ENCODE data around the gene GPR42. TPM values are rescaled to one million over a fixed set of nuclear protein-coding genes. Genes with fewer than 3 reads are reported as not detected.

Gene GPR42
- polyA plus RNA-seq, 2 of the 4 experiments (the other 2 are of a cell fraction), result not detected

GRCh38 chr19:35340431-35340830, 30.4 kb upstream of the GPR42 start:
- 48% methylated on average over 11 of the region's 11 CpGs for WGBS (ENCODE audit: missing lambda C conversion rate)
- no peak for FAIRE-seq
- no peak overlapping the region for H3K27ac ChIP-seq

GRCh38 chr19:35341006-35341405, 29.9 kb upstream of the GPR42 start:
- 50% methylated on average over 16 of the region's 16 CpGs for WGBS (ENCODE audit: missing lambda C conversion rate)
- TF ChIP-seq CHD4 (IDR thresholded peaks at IDR 0.05; ENCODE audit: borderline replicate concordance), result no peak
- TF ChIP-seq CHD2 (IDR thresholded peaks at IDR 0.05; ENCODE audit: low read length, partially characterized antibody), result no peak
- no peak for TF ChIP-seq HDAC2 (IDR thresholded peaks at IDR 0.05)
- no peak for TF ChIP-seq ESRRA (IDR thresholded peaks at IDR 0.05; ENCODE audit: borderline replicate concordance, low read length)
- no peak for TF ChIP-seq RARB (CRISPR knock-in tag; IDR thresholded peaks at IDR 0.05)
- no peak for TF ChIP-seq ZNF302 (CRISPR knock-in tag; IDR thresholded peaks at IDR 0.05)
- TF ChIP-seq NR3C1 (IDR thresholded peaks at IDR 0.05), result no peak
- TF ChIP-seq JUN (IDR thresholded peaks at IDR 0.05), result no peak
- no peak for TF ChIP-seq EP300 (IDR thresholded peaks at IDR 0.05)
- no peak for TF ChIP-seq ZC3H11A (IDR thresholded peaks at IDR 0.05)
- TF ChIP-seq FOSL2 (IDR thresholded peaks at IDR 0.05), result no peak
- TF ChIP-seq FOSL2 (CRISPR knock-in tag; IDR thresholded peaks at IDR 0.05), result no peak
- no peak for TF ChIP-seq ZSCAN20 (CRISPR knock-in tag; IDR thresholded peaks at IDR 0.05)
- TF ChIP-seq PBX3 (IDR thresholded peaks at IDR 0.05), result no peak
- no peak for TF ChIP-seq SREBF2 (IDR thresholded peaks at IDR 0.05)
- no peak for TF ChIP-seq CBX2 (IDR thresholded peaks at IDR 0.05; ENCODE audit: borderline replicate concordance, low read depth)
- TF ChIP-seq BHLHE40 (IDR thresholded peaks at IDR 0.05; ENCODE audit: low read depth, low read length), result no peak
- H3K4me1 ChIP-seq, result no peaks in the 10 kb centered on the region
- DNase-seq (ENCODE audit: low read depth in 1 of 2, low spot score in 1 of 2) (no peak), ATAC-seq (no peak), FAIRE-seq (no peak)
- no peak overlapping the region for H3K4me3 ChIP-seq
- H3K9me3 ChIP-seq, result no peaks in the 10 kb centered on the region
- no peak overlapping the region for H3K27ac ChIP-seq
- POLR2A ChIA-PET, result no interaction called here
- CTCF ChIA-PET, result interaction anchor here (0.6 to 6.8 kb wide), 5 partner anchors 12 to 169 kb away, joined by 3 to 81 read pairs (median 5); no protein-coding TSS in a partner anchor
- no peak overlapping the region for H3K4me2 ChIP-seq

More at GRCh38 chr19:35340431-35340830, 30.4 kb upstream of the GPR42 start:
- ChIA-PET CTCF (interaction anchor here (0.6 to 6.8 kb wide), 5 partner anchors 12 to 1626 kb away, joined by 3 to 81 read pairs (median 4); no protein-coding TSS in a partner anchor), POLR2A (no interaction called here)
- H3K4me3 ChIP-seq, result no peak overlapping the region
- no peaks in the 10 kb centered on the region for H3K9me3 ChIP-seq
- TF ChIP-seq TP53 (CRISPR knock-in tag; IDR thresholded peaks at IDR 0.05), result no peak
- TF ChIP-seq SMC3 (IDR thresholded peaks at IDR 0.05), result no peak
- no peak for TF ChIP-seq KDM1A (IDR thresholded peaks at IDR 0.05; ENCODE audit: low read depth)
- TF ChIP-seq FOSB (CRISPR knock-in tag; IDR thresholded peaks at IDR 0.05), result no peak
- no peak for TF ChIP-seq EHMT2 (IDR thresholded peaks at IDR 0.05; ENCODE audit: low read depth)
- no peak for TF ChIP-seq GATA3 (IDR thresholded peaks at IDR 0.05; ENCODE audit: borderline replicate concordance)
- no peak for TF ChIP-seq POLR2AphosphoS2 (conservative IDR thresholded peaks at IDR 0.05; ENCODE audit: low read length)
- no peak for TF ChIP-seq ATOH8 (CRISPR knock-in tag; IDR thresholded peaks at IDR 0.05; ENCODE audit: low read depth)
- TF ChIP-seq HDAC2 (IDR thresholded peaks at IDR 0.05), result no peak
- no peak for TF ChIP-seq JUNB (IDR thresholded peaks at IDR 0.05)
- no peak for TF ChIP-seq CBX8 (IDR thresholded peaks at IDR 0.05)
- TF ChIP-seq MAX (IDR thresholded peaks at IDR 0.05), result no peak
- no peak for TF ChIP-seq HMGXB4 (CRISPR knock-in tag; IDR thresholded peaks at IDR 0.05; ENCODE audit: borderline replicate concordance)
- TF ChIP-seq HEYL (CRISPR knock-in tag; IDR thresholded peaks at IDR 0.05), result no peak
- no peaks in the 10 kb centered on the region for H3K4me1 ChIP-seq
- DNase-seq (ENCODE audit: low read depth in 1 of 2, low spot score in 1 of 2), result no peak
- H3K4me2 ChIP-seq, result no peak overlapping the region
- no peak for ATAC-seq
